ENCODE data around the gene FER.
"Not testable (repeated sequence)": the region's sequence is repeated elsewhere in the genome, so short reads cannot be mapped to it uniquely, and the experiment has no call there.

The FER gene

DNA sequence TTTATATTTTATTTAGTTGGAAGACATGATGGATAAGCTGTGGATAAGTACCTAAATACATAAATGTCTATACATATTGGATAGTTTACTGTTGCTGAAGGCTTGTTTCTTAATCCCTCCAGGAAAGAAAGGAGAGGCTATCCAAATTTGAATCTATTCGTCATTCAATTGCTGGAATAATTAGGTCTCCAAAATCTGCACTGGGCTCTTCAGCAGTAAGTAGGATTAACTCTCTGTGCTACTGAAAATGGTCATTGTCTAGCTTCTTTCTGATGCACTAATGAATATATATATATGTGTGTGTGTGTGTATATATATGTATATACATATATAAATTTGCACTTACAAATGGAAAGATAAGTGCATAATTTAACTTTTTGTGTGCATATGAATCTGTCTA, 198.3 kb downstream of the FER start:
- no peak for DNase-seq (ENCODE audit: extremely low read depth in 1 of 2, low read depth in 1 of 2)

DNA sequence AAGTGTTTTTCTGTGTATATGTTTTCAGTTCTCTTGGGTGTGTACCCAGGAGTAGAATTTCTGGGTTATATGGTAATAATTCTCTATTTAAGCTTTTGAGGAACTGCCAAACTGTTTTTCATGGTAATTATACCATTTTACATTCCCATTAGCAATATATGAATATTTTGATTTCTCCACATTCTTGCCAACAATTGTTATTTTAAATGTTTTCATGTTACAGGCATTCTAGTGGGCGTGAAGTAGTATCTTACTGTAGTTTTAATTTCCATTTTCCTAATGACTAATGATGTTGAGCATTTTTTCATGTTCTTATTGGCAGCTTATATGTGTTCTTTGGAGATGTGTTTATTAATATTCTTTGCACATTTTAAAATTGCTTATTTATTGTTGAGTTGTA, 199.5 kb downstream of the FER start:
- DNase-seq (ENCODE audit: extremely low read depth in 1 of 2, low read depth in 1 of 2) = no peak

DNA sequence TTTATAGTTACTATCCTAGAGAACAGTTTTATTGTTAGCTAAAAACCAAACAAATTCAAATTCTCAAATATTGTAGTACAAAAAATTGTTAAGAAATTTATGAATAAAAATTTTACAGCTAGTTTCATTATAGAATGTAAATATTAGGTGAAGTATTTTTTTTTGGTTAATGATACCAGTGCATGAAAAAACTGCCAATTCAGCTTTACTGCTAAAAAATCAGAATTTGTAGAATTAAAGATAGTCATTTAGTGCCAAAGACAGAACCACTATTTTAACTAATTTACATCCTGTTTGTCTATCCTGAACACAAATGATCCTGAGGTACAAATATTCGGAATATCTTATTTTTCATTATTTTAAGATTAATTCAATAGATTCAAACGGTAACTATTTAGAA, 202.6 kb downstream of the FER start:
- DNase-seq (ENCODE audit: extremely low read depth in 1 of 2, low read depth in 1 of 2) = no peak

DNA sequence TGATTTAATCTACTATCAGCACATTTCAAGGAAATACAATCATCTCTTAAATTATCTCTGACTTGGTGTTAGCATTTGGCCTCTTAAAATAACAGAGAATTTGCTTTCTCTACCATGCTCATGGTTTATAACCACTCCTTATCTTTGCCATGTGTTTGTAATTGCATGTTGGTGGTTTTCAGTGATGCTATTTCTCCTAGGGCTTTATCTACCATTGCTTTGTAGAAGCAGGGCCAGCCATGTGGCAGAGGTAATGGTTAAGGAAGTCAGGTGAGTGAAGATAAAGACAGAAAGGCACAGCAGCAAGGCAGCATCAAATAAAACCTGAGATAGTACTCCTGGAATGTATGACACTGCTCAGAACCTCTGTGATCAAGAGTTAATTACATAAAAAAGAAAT, 206.2 kb downstream of the FER start:
- no peak for DNase-seq (ENCODE audit: extremely low read depth in 1 of 2, low read depth in 1 of 2)

DNA sequence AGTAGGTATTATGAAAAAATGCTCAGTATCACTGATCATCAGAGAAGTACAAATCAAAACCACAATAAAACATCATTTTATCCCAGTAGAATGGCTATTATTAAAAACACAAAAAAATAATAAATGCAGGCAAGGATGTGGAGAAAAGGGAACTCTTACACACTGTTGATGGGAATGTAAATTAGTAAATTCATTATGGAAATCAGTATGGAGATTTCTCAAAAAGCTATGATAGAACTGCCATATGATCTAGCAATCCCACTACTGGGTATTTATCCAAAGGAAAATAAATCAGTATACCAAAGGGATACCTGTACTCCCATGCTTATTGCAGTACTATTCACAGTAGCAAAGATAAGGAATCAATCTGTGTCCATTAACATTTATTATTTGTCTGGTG, 209.6 kb downstream of the FER start:
- no peak for DNase-seq (ENCODE audit: extremely low read depth in 1 of 2, low read depth in 1 of 2)

DNA sequence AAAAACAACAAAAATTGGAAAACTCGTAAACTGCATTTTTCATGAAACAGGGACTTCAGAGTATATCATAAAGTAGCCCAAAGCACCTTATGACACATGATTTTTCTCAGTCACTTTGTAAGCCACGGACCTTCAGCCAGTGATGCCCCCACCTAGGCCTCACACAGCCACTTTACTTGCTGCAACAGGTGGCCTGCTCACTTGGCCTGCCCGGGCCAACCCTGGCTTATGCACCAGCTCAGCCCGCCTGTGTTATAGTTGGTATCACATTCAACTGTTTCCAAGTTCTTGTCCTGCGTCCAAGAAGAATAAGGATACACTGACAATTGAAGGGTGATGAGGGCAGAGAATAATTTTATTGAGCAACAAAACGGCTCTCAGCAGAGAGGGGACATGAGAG, 219.2 kb downstream of the FER start:
- no peak for DNase-seq (ENCODE audit: extremely low read depth in 1 of 2, low read depth in 1 of 2)

DNA sequence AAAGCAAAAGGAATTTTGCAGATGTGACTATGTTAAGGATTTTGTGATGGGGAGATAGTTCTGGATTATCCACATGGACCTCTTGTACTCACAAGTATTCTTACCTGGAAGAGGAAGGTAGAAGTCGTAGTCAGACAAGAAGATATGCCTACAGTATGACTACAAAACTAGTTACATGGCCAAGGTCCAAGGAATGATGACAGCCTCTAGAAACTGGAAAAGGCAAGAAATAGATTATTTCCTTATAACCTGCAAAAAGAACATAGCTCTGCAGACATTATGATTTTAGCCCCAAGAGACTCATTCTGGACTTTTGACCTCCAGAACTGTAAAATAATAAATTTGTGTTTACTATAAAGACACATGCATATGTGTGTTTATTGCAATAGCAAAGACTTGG, 226.9 kb downstream of the FER start:
- DNase-seq (ENCODE audit: extremely low read depth in 1 of 2, low read depth in 1 of 2) = no peak

DNA sequence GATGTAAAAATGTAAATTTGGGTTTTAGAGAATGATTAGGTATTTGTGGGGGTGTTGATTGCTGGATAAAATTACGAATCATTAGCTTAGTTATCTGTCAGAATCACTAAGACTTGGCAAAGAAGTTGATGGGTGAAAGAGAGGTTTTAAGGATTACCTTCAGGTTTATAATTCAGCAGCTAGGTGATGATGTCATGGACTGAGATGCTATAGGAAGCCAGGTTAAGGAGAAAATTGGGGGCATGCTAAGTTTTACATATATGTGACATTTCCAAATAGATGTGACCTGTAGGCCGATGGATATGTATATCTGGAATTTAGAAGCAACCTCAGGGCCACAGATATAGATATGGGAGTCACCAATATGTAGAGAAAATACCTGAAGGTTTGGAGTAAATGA, 228.0 kb downstream of the FER start:
- no peak for DNase-seq (ENCODE audit: extremely low read depth in 1 of 2, low read depth in 1 of 2)

DNA sequence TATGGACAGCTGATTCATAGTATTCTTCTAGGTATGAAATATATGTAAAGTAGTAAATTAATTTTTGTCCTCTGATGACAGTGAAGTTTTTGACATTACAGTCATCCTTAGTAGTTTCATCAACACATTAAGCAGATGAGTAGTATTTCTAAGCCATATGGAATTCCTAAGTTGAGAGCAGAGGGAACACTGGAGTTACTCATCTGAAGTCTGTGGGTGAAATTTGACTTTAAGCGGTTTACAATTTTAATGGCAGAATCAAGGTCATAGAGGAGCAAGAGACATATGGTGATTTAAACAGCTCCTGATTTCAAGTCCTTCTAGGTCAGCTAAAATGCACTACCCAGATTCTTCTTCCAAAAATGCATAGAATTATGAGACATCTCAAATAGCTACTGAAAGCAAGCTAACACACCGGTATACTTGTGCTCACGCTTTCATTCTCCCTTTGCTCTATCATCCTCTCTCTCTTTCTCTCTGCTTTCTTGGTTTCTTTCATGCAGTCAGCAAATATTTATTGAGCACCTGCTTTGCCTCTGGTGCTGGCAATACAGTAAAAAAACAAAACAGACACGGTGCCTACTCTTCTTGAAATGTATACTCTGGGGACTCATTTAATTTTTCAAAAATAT, 235.9 kb downstream of the FER start:
- no peak for DNase-seq (ENCODE audit: extremely low read depth in 1 of 2, low read depth in 1 of 2)

DNA sequence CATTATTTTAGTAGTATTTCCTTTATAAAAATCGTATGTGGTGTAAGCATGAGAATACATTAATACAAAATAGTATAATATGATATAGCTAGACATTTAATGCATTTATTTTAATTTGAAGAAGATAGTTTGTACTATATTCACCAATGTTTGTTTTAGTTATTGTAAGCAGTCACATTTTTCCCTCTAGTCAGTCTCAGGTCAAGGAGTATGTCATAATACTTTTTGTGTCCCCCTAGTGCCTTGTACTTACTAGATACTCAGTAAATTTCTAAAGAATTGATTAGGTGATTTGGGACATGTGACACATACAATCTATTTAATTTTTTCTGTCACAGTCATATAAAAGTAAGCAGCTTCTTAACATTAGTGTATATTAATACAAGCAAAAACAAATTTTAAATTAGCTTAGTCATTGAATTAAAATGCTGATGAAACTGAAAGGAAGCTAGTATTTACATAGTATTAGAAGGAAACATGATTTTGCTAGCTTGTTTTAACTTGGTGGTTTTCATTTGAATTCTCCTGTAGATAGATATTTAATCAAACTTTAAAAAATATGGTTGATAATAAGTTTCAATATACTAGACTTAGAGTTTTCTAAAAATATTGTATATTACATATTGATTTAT, 242.2 kb downstream of the FER start:
- no peak for DNase-seq (ENCODE audit: extremely low read depth in 1 of 2, low read depth in 1 of 2)

DNA sequence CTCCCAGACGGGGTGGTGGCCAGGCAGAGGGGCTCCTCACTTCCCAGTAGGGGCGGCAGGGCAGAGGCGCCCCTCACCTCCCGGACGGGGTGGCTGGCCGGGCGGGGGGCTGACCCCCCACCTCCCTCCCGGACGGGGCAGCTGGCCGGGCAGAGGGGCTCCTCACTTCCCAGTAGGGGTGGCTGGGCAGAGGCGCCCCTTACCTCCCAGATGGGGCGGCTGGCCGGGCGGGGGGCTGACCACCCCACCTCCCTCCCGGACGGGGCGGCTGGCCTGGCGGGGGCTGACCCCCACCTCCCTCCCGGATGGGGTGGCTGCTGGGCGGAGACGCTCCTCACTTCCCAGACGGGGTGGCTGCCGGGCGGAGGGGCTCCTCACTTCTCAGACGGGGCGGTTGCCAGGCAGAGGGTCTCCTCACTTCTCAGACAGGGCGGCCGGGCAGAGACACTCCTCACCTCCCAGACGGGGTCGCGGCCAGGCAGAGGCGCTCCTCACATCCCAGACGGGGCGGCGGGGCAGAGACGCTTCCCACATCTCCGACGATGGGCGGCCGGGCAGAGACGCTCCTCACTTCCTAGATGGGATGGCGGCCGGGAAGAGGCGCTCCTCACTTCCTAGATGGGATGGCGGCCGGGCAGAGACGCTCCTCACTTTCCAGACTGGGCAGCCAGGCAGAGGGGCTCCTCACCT, 244.8 kb downstream of the FER start:
- not testable (repeated sequence) for DNase-seq (ENCODE audit: extremely low read depth in 1 of 2, low read depth in 1 of 2)

DNA sequence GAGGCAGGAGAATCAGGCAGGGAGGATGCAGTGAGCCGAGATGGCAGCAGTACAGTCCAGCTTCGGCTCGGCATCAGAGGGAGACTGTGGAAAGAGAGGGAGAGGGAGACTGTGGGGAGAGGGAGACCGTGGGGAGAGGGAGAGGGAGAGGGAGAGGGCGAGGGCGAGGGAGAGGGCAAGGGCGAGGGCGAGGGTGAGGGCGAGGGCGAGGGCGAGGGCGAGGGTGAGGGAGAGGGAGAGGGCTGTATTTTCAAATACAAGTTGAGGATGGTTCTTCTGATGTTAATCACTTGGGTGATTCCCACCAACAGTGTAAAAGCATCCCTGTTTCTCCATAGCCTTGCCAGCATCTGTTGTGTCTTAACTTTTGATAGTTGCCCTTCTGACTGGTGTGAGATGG, 245.7 kb downstream of the FER start:
- not testable (repeated sequence) for DNase-seq (ENCODE audit: extremely low read depth in 1 of 2, low read depth in 1 of 2)

DNA sequence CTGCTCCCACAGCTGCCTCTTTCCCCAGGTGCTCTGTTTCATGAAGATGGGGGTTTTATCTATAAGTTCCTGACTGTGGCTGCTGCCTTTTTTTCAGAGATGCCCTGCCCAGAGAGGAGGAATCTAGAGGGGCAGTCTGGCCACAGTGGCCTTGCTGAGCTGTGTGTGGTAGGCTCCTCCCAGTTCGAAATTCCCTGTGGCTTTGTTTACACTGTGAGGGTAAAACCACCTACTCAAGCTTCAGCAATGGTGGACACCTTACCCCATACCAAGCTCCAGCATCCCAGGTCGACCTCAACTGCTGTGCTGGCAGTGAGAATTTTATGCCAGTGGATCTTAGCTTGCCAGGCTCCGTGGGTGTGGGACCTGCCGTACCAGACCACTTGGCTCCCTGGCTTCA, 250.0 kb downstream of the FER start:
- DNase-seq (ENCODE audit: extremely low read depth in 1 of 2, low read depth in 1 of 2) = no peak

DNA sequence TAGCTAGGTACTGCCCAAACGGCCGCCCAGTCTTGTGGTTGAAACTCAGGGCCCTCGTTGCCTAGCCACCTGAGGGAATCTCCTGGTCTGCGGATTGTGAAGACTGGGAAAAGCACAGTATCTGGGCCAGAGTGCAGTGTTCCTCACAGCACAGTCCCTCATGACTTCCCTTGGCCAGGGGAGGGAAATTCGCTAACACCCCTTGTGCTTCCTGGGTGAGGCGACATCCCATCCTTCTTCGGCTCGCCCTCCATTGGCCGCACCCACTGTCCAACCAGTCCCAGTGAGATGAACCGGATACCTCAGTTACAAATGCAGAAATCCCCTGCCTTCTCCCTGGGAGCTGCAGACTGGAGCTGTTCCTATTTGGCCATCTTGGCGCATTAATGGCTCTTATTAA, 250.5 kb downstream of the FER start:
- no peak for DNase-seq (ENCODE audit: extremely low read depth in 1 of 2, low read depth in 1 of 2)

DNA sequence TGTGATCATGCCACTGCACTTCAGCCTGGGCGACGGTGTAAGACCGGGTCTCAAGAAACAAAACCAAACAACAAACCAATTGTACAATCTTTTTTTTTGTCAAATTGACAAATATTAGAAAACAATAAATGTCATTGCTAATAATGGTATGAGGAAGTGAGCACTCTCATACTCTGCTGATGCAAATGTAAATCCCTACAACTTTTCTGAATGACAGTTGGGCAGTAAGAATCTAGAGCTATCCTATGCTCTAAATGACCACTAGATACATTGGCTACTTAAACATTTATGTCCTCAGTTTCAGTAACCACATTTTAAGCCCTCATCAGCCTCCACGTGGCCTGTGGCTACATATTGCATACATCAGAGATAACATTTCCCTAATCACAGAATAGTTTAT, 256.2 kb downstream of the FER start:
- DNase-seq (ENCODE audit: extremely low read depth in 1 of 2, low read depth in 1 of 2) = no peak

DNA sequence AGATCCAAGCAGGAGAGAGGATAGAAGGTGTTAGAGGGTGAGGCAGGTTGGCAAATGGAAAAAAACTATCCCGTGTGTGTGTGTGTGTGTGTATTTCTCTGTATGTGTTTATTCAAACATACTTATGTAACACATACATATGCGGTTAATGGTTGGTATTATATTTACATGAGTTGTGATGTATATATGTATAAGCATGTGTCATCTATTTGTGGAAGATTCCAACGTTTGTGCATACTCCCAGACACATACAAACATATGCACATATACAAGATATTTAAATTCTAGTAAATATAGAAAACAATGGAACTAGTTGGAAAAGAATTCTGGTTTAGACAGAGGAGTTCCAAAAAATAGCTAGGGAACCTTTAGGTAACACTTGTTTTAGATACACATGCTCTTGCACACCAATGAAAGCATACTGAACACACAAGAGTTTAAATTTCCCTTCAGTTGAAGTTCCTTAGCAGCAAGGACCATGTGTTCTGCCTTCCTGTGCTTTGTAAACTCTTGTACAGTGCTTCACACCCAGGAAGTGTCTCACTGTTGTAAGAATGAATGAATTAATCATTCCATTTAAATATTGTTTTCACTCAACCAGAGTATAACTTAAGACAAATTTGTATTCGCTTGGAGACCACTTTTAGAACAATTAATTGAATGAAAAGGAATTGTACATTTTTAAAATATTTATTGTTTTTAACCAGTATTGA, 257.8 kb downstream of the FER start:
- no peak for DNase-seq (ENCODE audit: extremely low read depth in 1 of 2, low read depth in 1 of 2)

DNA sequence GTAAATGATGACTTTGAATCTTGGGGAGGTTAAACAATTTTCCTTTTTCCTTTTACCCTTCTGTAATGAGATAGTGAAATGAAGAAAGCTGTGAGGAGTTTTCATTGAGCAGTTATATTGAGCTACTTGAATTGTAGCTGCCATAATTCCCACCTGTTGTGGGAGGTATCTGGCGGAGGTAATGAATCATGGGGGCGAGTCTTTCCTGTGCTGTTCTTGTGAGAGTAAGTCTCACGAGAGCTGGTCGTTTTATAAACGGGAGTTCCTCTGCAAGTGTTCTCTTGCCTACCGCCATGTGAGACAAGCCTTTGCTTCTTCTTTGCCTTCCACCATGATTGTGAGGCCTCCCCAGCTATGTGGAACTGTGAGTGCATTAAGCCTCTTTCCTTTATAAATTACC, 258.4 kb downstream of the FER start:
- DNase-seq (ENCODE audit: extremely low read depth in 1 of 2, low read depth in 1 of 2) = no peak

DNA sequence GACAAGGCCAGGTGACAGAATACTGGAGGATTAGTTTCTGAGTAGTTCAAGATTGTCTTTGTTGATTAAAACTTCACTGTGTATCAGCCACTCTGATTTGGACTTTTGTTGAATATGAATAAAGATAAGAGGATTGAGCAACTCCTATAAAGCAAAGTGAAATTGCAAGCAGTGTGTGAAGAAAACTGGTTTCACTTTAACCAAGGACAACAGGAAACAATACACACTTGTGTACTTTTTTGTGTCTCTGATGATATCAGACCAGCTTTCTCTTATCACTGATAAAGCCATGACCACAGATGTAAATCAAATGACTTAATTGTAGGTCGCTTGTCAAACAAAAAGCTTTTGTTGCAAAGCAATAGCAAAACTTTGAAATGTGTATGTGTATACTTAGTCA, 268.6 kb downstream of the FER start:
- no peak for DNase-seq (ENCODE audit: extremely low read depth in 1 of 2, low read depth in 1 of 2)

DNA sequence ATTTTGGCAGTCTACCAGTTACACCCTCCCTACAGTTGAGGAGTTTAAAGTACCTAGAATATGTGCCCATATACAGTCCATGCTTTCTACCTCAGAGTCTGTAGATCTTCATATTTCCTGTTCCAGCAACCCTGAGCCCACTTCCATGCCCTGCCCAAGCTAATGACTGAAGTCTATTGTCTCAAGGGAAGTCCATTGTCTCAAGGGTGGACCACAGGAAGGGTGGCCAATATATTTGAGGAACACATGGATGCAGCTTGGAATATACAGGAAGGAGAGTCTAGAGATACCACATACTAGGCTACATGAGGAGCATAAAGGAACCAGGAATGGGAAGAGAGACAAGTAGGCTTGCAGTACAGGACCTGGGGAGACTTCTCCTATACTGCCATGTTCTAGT, 274.4 kb downstream of the FER start:
- DNase-seq (ENCODE audit: extremely low read depth in 1 of 2, low read depth in 1 of 2) = no peak

DNA sequence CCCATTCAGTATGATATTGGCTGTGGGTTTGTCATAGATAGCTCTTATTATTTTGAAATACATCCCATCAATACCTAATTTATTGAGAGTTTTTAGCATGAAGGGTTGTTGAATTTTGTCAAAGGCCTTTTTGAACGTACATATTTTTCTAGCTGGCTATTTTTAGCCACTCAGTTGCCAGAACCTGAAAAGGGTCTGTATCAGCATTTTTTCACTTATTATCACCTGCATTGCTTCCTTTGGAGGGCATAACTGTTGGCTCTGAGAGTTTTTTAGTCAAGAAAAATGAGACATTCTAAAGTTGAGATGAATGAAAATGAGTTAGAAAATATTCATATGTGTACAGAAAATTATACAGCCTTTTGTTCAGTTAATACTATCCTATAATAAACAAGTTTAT, 278.0 kb downstream of the FER start:
- not testable (repeated sequence) for DNase-seq (ENCODE audit: extremely low read depth in 1 of 2, low read depth in 1 of 2)

DNA sequence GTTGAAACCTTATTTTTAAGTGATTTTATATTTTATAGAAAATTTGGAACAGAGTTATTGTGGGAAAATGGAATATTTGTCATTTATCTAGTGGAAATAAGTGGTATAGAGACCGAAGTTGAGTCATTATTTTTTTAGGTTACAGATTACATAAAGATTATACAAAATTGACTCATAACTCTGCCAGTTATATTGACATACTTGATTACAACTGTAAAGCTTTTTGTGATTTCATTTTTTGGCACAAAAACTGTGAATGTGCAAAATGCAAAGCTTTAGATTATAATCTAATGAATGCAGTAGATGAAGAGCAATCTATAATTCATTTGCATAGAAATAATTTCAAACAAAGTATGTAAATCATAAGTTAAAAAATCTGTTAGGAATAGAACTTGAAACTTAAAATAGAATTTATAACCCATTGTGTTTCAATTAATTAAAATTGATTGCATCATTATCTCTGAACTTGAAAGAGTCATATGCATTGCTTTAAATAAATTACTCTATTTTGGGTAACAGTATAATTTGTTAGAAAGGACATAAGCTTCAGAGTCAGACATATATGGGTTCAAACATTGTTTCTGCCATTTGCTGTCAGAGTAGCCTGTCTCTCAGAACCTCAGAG, 280.4 kb downstream of the FER start:
- no peak for DNase-seq (ENCODE audit: extremely low read depth in 1 of 2, low read depth in 1 of 2)
